Colonic mucosa (tissue), 4 donors: ENCODE data around the gene SMYD1. TPM values are rescaled to one million over a fixed set of nuclear protein-coding genes. Genes with fewer than 3 reads are reported as not detected.

Source experiments
- DNase-seq: peaks from one replicate; pipeline ENCODE4 v3.0.0-alpha.2; 2020
- H3K27ac ChIP-seq: fragments of 200-600 bp; one replicate; pipeline ENCODE4 v1.8.0; 2021
- H3K27me3 ChIP-seq: fragments of 200-600 bp; one replicate; pipeline ENCODE4 v1.8.0; 2021
- H3K36me3 ChIP-seq: fragments of 200-600 bp; one replicate; pipeline ENCODE4 v1.8.0; 2021
- H3K4me1 ChIP-seq: fragments of 200-600 bp; one replicate; pipeline ENCODE4 v1.8.0; 2021; ENCODE audit warnings: mild to moderate bottlenecking
- H3K4me3 ChIP-seq: fragments of 200-600 bp; one replicate; pipeline ENCODE4 v1.8.0; 2021
- H3K9ac ChIP-seq, 2 donors: one replicate each; pipeline ENCODE4 v1.7.0; 2013; ENCODE audit warnings: control low read depth in 2 of 2, low read depth in 2 of 2, low read length in 2 of 2
- H3K9me3 ChIP-seq: fragments of 200-600 bp; one replicate; pipeline ENCODE4 v1.8.0; 2021
- CTCF ChIP-seq: fragments of 200-600 bp; IDR thresholded peaks from one replicate; pipeline ENCODE4 v1.8.0; 2022; ENCODE audit warnings: antibody characterized with exemption, mild to moderate bottlenecking
- intact Hi-C: fragments of 100-400 bp; cut with DNase I; formaldehyde crosslinking; loops from one replicate; pipeline ENCODE4 v1.14.1; 2022
- microRNA-seq: library from miRNA; unstranded; fragments of <30 nt; microRNA quantifications from one replicate; pipeline ENCODE4, GENCODE V29; 2019
- total RNA-seq, 2 donors: library from RNA; stranded (reverse); fragmentation: NEBNext Ultra II Directional in 1 of 2; extraction: Animal tissue kit (Norgen Biotek cat#: 25700) in 1 of 2; gene quantifications; one replicate each; pipeline ENCODE4 v1.2.1, GENCODE V29; 2021
- donor health status: healthy.
- donor health status: DM: no; HTN: no; CAD: no.
- donor health status: DM: no; HTN: no; CAD: no.

SMYD1 gene
- total RNA-seq, 2 donors from 2014 or later = 1.9 TPM; not detected in 1

GRCh38 chr2:88160517-88160916 is 92.9 kb downstream of the SMYD1 start:
- Histone ChIP-seq H3K4me1 (no peaks in the 10 kb centered on the region), H3K4me3 (no peak overlapping the region), H3K36me3 (no peaks in the 10 kb centered on the region), H3K27ac (no peak overlapping the region), H3K9me3 (no peaks in the 10 kb centered on the region), H3K9ac (no peak overlapping the region), H3K27me3 (no peaks in the 10 kb centered on the region)
- no peak for TF ChIP-seq CTCF
- intact Hi-C loops = loop anchor here (10.0 kb wide), 1 partner anchor 156 kb away; no protein-coding TSS in a partner anchor
- no peak for DNase-seq

GRCh38 chr2:88161446-88162244 is 94.0 kb downstream of the SMYD1 start:
- Histone ChIP-seq H3K27me3 (no peaks in the 10 kb centered on the region), H3K36me3 (no peaks in the 10 kb centered on the region), H3K9me3 (no peaks in the 10 kb centered on the region), H3K9ac (no peak overlapping the region), H3K4me3 (no peak overlapping the region), H3K4me1 (no peaks in the 10 kb centered on the region), H3K27ac (no peak overlapping the region)
- intact Hi-C loops = loop anchor here (10.0 kb wide), 1 partner anchor 157 kb away; no protein-coding TSS in a partner anchor
- no peak for TF ChIP-seq CTCF
- DNase-seq = no peak

Small RNA genes within 50 kb of the gene (microRNA-seq; reads per million reads assigned to microRNA genes)
- gene MIR4780 = not detected

Other genes with a start within 250 kb of the SMYD1 start
- gene RGPD2, start 242.0 kb upstream of the SMYD1 start, total RNA-seq = 1 to 10 TPM in 1 of 2 donors, not detected in 1; 3.7 TPM
- 1 to 10 TPM; 2.3 to 5.7 TPM for gene RNU2-63P, start 51.3 kb upstream of the SMYD1 start, total RNA-seq
- 10 to 100 TPM; 45.6 to 75.8 TPM for gene KRCC1, start 12.0 kb upstream of the SMYD1 start, total RNA-seq
- gene FABP1, start 60.2 kb downstream of the SMYD1 start, total RNA-seq = 1,000 to 10,000 TPM; 2,582 to 2,822 TPM
- 10 to 100 TPM; 17.5 to 23.3 TPM for gene THNSL2, start 102.5 kb downstream of the SMYD1 start, total RNA-seq